ENCODE results near the gene NDUFS2. TPM values are rescaled to one million over a fixed set of nuclear protein-coding genes. Genes with fewer than 3 reads are reported as not detected.

Gene NDUFS2
- total RNA-seq, 2 experiments from 2014 or later = 85.9 to 97.1 TPM

DNA sequence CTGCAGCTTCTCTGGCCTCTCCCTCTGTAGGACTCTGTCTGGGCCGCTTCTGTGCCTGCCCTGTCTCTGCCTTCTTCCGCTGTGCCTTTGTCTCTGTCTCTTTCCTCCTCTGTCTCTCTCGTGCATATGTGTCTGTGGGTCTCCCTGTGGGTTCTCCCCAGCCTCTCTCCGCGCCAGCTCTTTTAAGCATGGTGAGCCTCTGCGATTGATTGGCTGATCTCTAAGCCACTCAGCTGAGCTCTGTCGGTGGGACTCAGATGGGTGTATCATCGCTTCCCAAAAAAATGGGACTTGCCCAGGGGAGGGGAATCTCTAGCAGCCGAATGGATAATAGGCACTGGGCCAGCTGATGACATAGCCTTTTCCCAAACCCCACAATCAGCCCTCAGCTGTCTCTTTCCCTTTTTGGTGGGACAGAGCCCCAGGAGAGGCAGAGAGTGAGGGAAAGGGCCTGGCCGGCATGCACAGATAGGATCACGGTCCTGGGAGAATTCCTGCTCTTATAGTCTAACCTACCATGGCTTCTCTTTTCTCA is 3.2 kb upstream of the NDUFS2 start, which contains the start of gene ADAMTS4:
TSS of gene ADAMTS4 (minus strand) at position 158 of the 535 bp plus-strand sequence. CDS start 427 bp downstream, outside the sequence.
- ChIA-PET POLR2A (interaction anchor here (1.2 to 6.3 kb wide), 2 partner anchors 22 to 24 kb away, joined by 3 to 82 read pairs; partner anchors contain the start of genes APOA2 and TOMM40L), CTCF (interaction anchor here (0.7 to 18.7 kb wide), 5 partner anchors 8 to 183 kb away, joined by 3 to 306 read pairs (median 4); partner anchors contain the start of genes APOA2 and TOMM40L)
- Mint-ChIP-seq H3K27ac (peak within 1 kb of the TSS; percentile 96), H3K4me1 (ENCODE audit: low read depth) (peaks cover 44% of the 10 kb centered on the region), H3K4me3 (peak within 1 kb of the TSS; percentile 89), H3K9me3 (no peaks in the 10 kb centered on the region), H3K36me3 (ENCODE audit: low read depth) (peaks cover 10% of the 10 kb centered on the region), H3K27me3 (no peaks in the 10 kb centered on the region)
- TF ChIP-seq, protein P1, sequence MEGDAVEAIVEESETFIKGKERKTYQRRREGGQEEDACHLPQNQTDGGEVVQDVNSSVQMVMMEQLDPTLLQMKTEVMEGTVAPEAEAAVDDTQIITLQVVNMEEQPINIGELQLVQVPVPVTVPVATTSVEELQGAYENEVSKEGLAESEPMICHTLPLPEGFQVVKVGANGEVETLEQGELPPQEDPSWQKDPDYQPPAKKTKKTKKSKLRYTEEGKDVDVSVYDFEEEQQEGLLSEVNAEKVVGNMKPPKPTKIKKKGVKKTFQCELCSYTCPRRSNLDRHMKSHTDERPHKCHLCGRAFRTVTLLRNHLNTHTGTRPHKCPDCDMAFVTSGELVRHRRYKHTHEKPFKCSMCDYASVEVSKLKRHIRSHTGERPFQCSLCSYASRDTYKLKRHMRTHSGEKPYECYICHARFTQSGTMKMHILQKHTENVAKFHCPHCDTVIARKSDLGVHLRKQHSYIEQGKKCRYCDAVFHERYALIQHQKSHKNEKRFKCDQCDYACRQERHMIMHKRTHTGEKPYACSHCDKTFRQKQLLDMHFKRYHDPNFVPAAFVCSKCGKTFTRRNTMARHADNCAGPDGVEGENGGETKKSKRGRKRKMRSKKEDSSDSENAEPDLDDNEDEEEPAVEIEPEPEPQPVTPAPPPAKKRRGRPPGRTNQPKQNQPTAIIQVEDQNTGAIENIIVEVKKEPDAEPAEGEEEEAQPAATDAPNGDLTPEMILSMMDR (IDR thresholded peaks at IDR 0.05) = no peak
- no peak for DNase-seq
- intact Hi-C loops (cut with micrococcal nuclease) = loop anchor here (10.0 kb wide), 1 partner anchor 106 kb away; the partner anchor contains the start of gene MPZ
- ATAC-seq = no peak

DNA sequence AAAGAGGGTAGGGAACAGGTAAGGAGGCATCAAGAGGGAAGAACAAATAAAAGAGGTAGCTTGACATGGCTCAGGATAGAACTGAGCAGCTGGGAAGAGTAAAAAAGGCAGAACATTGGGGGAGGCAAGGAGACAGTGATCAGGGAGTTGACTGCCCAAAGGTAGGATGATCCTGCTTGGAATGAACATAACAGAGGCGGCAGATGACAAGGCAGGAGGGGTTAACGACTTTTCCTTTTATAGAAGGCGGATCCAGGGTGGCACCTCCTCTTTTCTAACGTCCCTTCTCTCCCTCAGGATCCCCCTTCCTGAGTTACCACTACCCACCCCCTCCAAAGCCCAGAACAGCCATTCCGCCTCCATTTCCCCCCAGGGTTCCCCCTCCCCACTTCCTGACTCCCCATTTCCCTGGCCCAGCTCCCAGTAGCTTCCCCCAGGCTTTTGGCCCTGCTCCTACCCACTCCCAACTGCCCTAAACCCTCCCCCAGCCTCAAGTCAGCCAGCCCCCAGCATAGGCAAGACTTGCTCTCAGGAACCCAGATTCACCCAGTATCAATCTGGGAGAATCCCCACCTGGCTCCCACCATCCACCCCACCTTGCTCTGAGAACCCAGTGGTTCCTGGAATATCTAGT is 2.5 kb upstream of the NDUFS2 start:
- H3K9me3 Mint-ChIP-seq = no peaks in the 10 kb centered on the region
- CTCF ChIA-PET = interaction anchor here (0.7 to 18.7 kb wide), 4 partner anchors 9 to 23 kb away, joined by 3 to 306 read pairs (median 4); partner anchors contain the start of genes APOA2 and TOMM40L

DNA sequence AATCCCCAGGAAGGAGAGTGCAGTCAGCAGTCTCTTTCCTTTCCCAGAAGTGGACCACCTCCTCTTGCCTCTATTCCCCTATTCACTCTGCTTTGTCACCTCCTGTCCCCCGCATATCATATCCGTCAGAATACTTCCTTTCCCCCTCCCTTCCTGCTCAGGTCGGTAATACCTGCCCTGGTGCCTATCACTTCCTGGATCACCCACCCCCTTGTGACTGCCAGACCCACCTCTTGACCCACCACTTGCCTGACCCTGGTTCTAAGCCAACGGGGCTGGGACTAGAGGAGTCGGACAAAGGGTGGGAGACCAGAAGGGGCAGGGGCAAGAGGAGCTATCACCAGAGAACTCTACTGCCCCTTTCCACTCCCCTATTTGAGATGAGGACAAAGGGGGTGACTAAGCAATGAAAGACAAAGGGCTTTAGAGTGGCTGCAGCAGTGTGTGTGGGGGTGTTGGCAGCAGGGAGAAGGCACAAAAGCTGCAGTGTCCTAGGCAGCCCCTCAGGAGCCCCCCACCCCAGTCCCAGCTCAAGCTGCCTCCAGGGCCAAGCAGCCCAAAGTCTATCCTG is 1.7 kb upstream of the NDUFS2 start:
- ChIA-PET CTCF (interaction anchor here (1.4 to 18.7 kb wide), 3 partner anchors 8 to 182 kb away, joined by 6 to 306 read pairs (median 76); partner anchors contain the start of genes APOA2 and TOMM40L), POLR2A (interaction anchor here (1.0 to 6.3 kb wide), 6 partner anchors 8 to 30 kb away, joined by 3 to 82 read pairs (median 12); partner anchors contain the start of genes APOA2, FCER1G and TOMM40L)
- Mint-ChIP-seq H3K27ac (peak overlapping the region; percentile 96), H3K4me3 (peak overlapping the region; percentile 89), H3K27me3 (no peaks in the 10 kb centered on the region), H3K36me3 (ENCODE audit: low read depth) (peaks cover 24% of the 10 kb centered on the region), H3K9me3 (no peaks in the 10 kb centered on the region), H3K4me1 (ENCODE audit: low read depth) (peaks cover 50% of the 10 kb centered on the region)
- ATAC-seq (peak; percentile 43), DNase-seq (peak; percentile 43)
- TF ChIP-seq, protein P1 (IDR thresholded peaks at IDR 0.05) = no peak
- intact Hi-C loops (cut with micrococcal nuclease) = no loop called here

More for the DNA sequence above, 2.5 kb upstream of the NDUFS2 start:
- ATAC-seq (no peak), DNase-seq (no peak)
- H3K27me3 Mint-ChIP-seq = no peaks in the 10 kb centered on the region
- TF ChIP-seq, protein P1 (IDR thresholded peaks at IDR 0.05) = no peak
- peak overlapping the region; percentile 96 for H3K27ac Mint-ChIP-seq
- H3K4me3 Mint-ChIP-seq = peak overlapping the region; percentile 89
- POLR2A ChIA-PET = interaction anchor here (1.2 to 6.3 kb wide), 2 partner anchors 23 kb away, joined by 3 to 82 read pairs; partner anchors contain the start of genes APOA2 and TOMM40L
- intact Hi-C loops (cut with micrococcal nuclease) = loop anchor here (10.0 kb wide), 1 partner anchor 105 kb away; the partner anchor contains the start of gene MPZ
- peaks cover 51% of the 10 kb centered on the region for H3K4me1 Mint-ChIP-seq (ENCODE audit: low read depth)
- peaks cover 17% of the 10 kb centered on the region for H3K36me3 Mint-ChIP-seq (ENCODE audit: low read depth)

DNA sequence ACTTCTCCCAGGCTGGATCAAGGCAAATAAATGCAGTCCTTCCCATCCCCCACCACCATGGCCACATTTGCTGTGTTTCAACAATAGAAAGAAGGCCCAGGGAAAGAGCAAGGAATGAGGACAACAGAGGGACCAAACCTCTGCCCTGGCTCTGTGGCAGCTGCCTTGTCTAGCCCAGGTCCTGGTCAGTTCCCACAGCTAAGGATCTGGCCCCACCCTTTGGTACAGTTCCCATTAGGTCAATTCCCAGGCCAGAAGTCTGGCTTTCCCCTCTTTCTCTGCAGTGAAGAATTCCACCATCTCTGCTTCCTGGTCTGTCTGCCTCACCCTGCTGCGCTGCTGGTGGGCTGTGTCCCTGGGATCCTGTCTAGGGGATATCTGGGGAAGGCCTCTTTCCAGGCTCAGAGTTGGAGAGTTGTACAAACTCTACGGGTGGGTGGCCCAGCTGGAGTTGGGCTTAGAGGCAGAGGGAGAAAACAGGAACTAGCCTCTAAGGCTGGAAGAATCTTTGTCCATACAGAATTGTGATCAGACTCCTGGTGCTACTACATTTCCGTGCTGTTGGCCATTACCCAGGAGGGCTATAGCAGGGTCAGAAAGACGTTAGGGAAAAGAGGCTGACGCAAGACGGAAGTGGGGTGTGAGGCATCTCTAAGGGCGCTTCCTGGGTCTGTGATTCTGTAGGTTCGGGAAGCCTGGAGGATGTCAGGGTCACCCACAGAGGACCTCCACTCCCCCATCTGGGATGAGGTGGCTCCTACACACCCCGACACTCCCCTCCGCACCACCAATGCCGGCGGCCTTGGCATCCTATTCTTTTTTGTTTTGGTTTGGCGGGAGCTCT is 953 bp upstream of the NDUFS2 start:
- TF ChIP-seq, protein P1 (IDR thresholded peaks at IDR 0.05) = no peak
- intact Hi-C loops (cut with micrococcal nuclease) = no loop called here
- ChIA-PET POLR2A (interaction anchor here (0.8 to 6.3 kb wide), 21 partner anchors 9 to 190 kb away, joined by 3 to 82 read pairs (median 5); partner anchors contain the start of genes APOA2, B4GALT3, FCER1G and TOMM40L), CTCF (interaction anchor here (0.6 to 18.7 kb wide), 9 partner anchors 9 to 181 kb away, joined by 3 to 306 read pairs (median 8); partner anchors contain the start of genes APOA2, PPOX and TOMM40L)
- peak overlapping the region; percentile 96 for H3K27ac Mint-ChIP-seq
- no peaks in the 10 kb centered on the region for H3K27me3 Mint-ChIP-seq
- no peaks in the 10 kb centered on the region for H3K9me3 Mint-ChIP-seq
- DNase-seq (no peak), ATAC-seq (no peak)
- peaks cover 50% of the 10 kb centered on the region for H3K4me1 Mint-ChIP-seq (ENCODE audit: low read depth)
- H3K4me3 Mint-ChIP-seq = peak overlapping the region; percentile 89
- peaks cover 30% of the 10 kb centered on the region for H3K36me3 Mint-ChIP-seq (ENCODE audit: low read depth)

Measured in activated CD8-positive, alpha-beta T cell treated with anti-CD3 and anti-CD28 coated beads for 36 hours (primary cell).